Endothelial cell (in vitro differentiated cells): Measurements from ENCODE around the gene KICS2. TPM values are rescaled to one million over a fixed set of nuclear protein-coding genes. Genes with fewer than 3 reads are reported as not detected.

ENCODE experiments used
- total RNA-seq: library from RNA; stranded (reverse); fragmentation: NEBNext Ultra II Directional; extraction: Animal tissue kit (Norgen Biotek cat#: 25700); gene quantifications from one replicate; pipeline ENCODE4 v1.2.1, GENCODE V29; 2021; ENCODE audit not compliant: unreplicated experiment

The KICS2 gene
- total RNA-seq, 1 donor from 2014 or later = 2.5 TPM

Other genes with a start within 250 kb of the KICS2 start
- 0.62 TPM for gene C12orf56, start 168.5 kb upstream of the KICS2 start, total RNA-seq
- gene XPOT, start 182.1 kb upstream of the KICS2 start, total RNA-seq = 46.5 TPM
- gene TBK1, start 229.8 kb upstream of the KICS2 start, total RNA-seq = 20.6 TPM